ENCODE results near the gene VTCN1.

GRCh38 chr1:117161887-117162286 lies 48.8 kb downstream of the VTCN1 start:
- TF ChIP-seq CTCF (IDR thresholded peaks at IDR 0.05) (no peak), POLR2AphosphoS5 (IDR thresholded peaks at IDR 0.05) (no peak), EP300 (IDR thresholded peaks at IDR 0.05) (no peak), POLR2A (IDR thresholded peaks at IDR 0.05) (no peak)

All from suprapubic skin (tissue), 4 donors.